Smooth muscle cell (in vitro differentiated cells): ENCODE data around the gene FUT8. TPM values are rescaled to one million over a fixed set of nuclear protein-coding genes. Genes with fewer than 3 reads are reported as not detected.

Experiments
- DNase-seq: peaks from one replicate; lab custom pipeline; 2025; ENCODE audit not compliant: unreplicated experiment; lab: John Stamatoyannopoulos, UW
- H2AFZ ChIP-seq: fragments of 200-600 bp; sonication (generic); 2 replicates; pipeline ENCODE4 v1.6.0; 2016; ENCODE audit warnings: antibody characterized with exemption, low read depth, mild to moderate bottlenecking
- H3F3A ChIP-seq: fragments of 200-600 bp; sonication (generic); 2 replicates; pipeline ENCODE4 v1.6.0; 2017; ENCODE audit warnings: antibody characterized with exemption, low read depth
- H3K27ac ChIP-seq: fragments of 200-600 bp; sonication (generic); 2 replicates; pipeline ENCODE4 v1.5.1; 2016; ENCODE audit warnings: low read depth, mild to moderate bottlenecking
- H3K27me3 ChIP-seq: fragments of 200-600 bp; sonication (generic); 2 replicates; pipeline ENCODE4 v1.6.1; 2016; ENCODE audit warnings: low read depth, mild to moderate bottlenecking
- H3K36me3 ChIP-seq: fragments of 200-600 bp; sonication (generic); 2 replicates; pipeline ENCODE4 v1.5.1; 2016; ENCODE audit warnings: low read depth
- H3K4me1 ChIP-seq: fragments of 200-600 bp; sonication (generic); 2 replicates; pipeline ENCODE4 v1.5.1; 2016; ENCODE audit warnings: low read depth
- H3K4me2 ChIP-seq: fragments of 200-600 bp; sonication (generic); 2 replicates; pipeline ENCODE4 v1.6.0; 2016; ENCODE audit warnings: mild to moderate bottlenecking
- H3K4me3 ChIP-seq: fragments of 200-600 bp; sonication (generic); 2 replicates; pipeline ENCODE4 v1.5.1; 2016; ENCODE audit warnings: mild to moderate bottlenecking
- H3K79me2 ChIP-seq: fragments of 200-600 bp; sonication (generic); 2 replicates; pipeline ENCODE4 v1.6.0; 2016; ENCODE audit warnings: low read depth, mild to moderate bottlenecking
- H3K9ac ChIP-seq: fragments of 200-600 bp; sonication (generic); 2 replicates; pipeline ENCODE4 v1.6.0; 2016; ENCODE audit warnings: low read depth
- H3K9me3 ChIP-seq: fragments of 200-600 bp; sonication (generic); replicated peaks from 2 replicates; pipeline ENCODE4 v1.5.1; 2016; ENCODE audit warnings: low read depth
- H4K20me1 ChIP-seq: fragments of 200-600 bp; sonication (generic); 2 replicates; pipeline ENCODE4 v1.6.0; 2016; ENCODE audit warnings: low read depth
- CTCF ChIP-seq: fragments of 200-600 bp; sonication (generic); IDR thresholded peaks from 2 replicates; pipeline ENCODE4 v1.5.1; 2017; ENCODE audit warnings: borderline replicate concordance, mild to moderate bottlenecking, antibody characterized with exemption; ENCODE audit not compliant: insufficient read depth, poor library complexity, severe bottlenecking
- WGBS: methylation state at CpG from one replicate; pipeline ENCODE4 v1.1.7; 2016; ENCODE audit warnings: low lambda C conversion rate; 5-methylcytosine and 5-hydroxymethylcytosine counted together
- polyA plus RNA-seq: library from polyadenylated mRNA; unstranded; fragments of >200 nt; fragmentation: Nextera tagmentation; extraction: Ambion mirVana; gene quantifications from 2 replicates; pipeline ENCODE4 v1.2.1, GENCODE V29; 2016
- total RNA-seq: library from RNA; depleted of rRNA; stranded (reverse); fragments of >200 nt; gene quantifications from 2 replicates; pipeline ENCODE4 v1.2.3, GENCODE V29; 2014

The FUT8 gene
- total and polyA plus RNA-seq, 2 experiments from 2014 or later, result 12.8 to 50.2 TPM

DNA sequence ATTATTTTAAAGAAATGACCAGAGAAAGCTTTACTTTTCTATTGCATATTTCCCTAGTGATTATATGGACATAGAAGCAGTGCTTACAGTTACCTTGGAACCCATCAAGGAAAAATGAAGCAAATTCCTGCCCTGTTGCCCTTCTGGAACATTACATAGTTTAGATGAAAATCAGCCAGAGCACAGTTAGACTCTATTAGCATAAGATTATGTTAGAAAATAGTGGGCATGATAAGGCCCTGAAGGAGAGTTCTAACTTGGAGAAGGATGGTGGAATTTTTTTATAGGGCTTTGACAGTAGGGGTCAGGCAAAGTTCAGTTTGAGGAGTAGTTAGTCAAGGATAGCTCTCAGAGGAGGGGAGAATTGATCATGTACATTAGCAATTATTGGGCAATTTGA lies 74.3 kb downstream of the FUT8 start:
- H2AFZ ChIP-seq, result no peak overlapping the region
- DNase-seq, result no peak
- no peak overlapping the region for H3K27ac ChIP-seq
- peaks cover 40% of the 10 kb centered on the region for H3K4me1 ChIP-seq
- H3K9me3 ChIP-seq, result no peaks in the 10 kb centered on the region
- H3K4me2 ChIP-seq, result no peak overlapping the region
- H3K9ac ChIP-seq, result no peak overlapping the region
- no peaks in the 10 kb centered on the region for H3K27me3 ChIP-seq
- H3K4me3 ChIP-seq, result no peak overlapping the region
- peaks cover 19% of the 10 kb centered on the region for H3K79me2 ChIP-seq
- H3K36me3 ChIP-seq, result no peaks in the 10 kb centered on the region
- H3F3A ChIP-seq, result no peaks in the 10 kb centered on the region
- TF ChIP-seq CTCF, result no peak
- peaks cover 5% of the 10 kb centered on the region for H4K20me1 ChIP-seq

DNA sequence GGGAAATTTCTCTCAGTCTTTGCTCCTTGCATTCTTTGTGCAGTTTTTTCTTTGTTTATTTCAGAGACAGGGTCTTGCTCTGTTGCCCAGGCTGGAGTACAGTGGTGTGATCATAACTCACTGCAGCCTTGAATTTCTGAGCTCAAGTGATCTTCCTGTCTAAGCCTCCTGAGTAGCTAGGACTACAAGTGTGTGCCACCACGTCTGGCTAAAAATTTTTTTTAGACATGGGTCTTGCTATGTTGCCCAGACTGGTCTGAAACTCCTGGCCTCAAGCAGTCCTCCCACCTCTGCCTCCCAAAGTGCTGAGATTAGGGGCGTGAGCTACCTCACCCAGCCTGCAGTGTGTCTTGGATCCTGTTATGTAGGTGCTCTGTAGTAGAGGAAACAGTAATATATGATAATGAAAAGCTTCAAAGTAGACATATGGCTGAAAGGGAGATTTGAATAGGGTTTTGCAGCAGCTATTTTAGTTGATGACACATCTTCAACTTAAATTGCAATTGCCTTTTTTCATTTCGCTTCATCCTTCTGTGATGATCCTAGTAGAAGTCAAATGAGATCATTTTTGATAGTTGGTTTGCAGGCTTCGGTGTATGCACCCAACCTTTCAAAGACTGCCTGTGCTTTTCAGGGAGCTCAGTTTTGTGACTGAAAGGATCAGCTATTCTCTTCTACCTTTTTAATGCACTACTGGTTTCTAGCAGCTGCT lies 75.4 kb downstream of the FUT8 start:
- Histone ChIP-seq H2AFZ (no peak overlapping the region), H3K4me1 (peaks cover 34% of the 10 kb centered on the region), H3K27ac (no peak overlapping the region), H3K79me2 (peaks cover 19% of the 10 kb centered on the region), H3K9me3 (no peaks in the 10 kb centered on the region), H4K20me1 (peaks cover 5% of the 10 kb centered on the region), H3K27me3 (no peaks in the 10 kb centered on the region), H3K4me2 (no peak overlapping the region), H3K9ac (no peak overlapping the region), H3K4me3 (no peak overlapping the region), H3K36me3 (no peaks in the 10 kb centered on the region), H3F3A (no peaks in the 10 kb centered on the region)
- no peak for DNase-seq
- WGBS, result 97% methylated on average over 4 of the region's 4 CpGs
- no peak for TF ChIP-seq CTCF

GRCh38 chr14:65491274-65491673 lies 78.7 kb downstream of the FUT8 start:
- Histone ChIP-seq H3K4me2 (no peak overlapping the region), H3K4me1 (peaks cover 18% of the 10 kb centered on the region), H3K9ac (no peak overlapping the region), H2AFZ (no peak overlapping the region), H3K79me2 (peaks cover 3% of the 10 kb centered on the region), H3K9me3 (no peaks in the 10 kb centered on the region), H3K36me3 (no peaks in the 10 kb centered on the region), H3K4me3 (no peak overlapping the region), H3K27ac (no peak overlapping the region), H3K27me3 (no peaks in the 10 kb centered on the region), H3F3A (no peaks in the 10 kb centered on the region), H4K20me1 (no peaks in the 10 kb centered on the region)
- TF ChIP-seq CTCF, result no peak
- 98% methylated on average over 1 of the region's 1 CpG for WGBS
- no peak for DNase-seq

- H3K9me3 ChIP-seq, result no peaks in the 10 kb centered on the region
- H3K4me1 ChIP-seq, result peaks cover 12% of the 10 kb centered on the region
- no peak overlapping the region for H3K27ac ChIP-seq
- H3K9ac ChIP-seq, result no peak overlapping the region
- no peak for TF ChIP-seq CTCF
- H3F3A ChIP-seq, result no peaks in the 10 kb centered on the region
- DNase-seq, result no peak
- WGBS, result 100% methylated on average over 3 of the region's 3 CpGs
- no peaks in the 10 kb centered on the region for H4K20me1 ChIP-seq
- no peaks in the 10 kb centered on the region for H3K36me3 ChIP-seq
- no peak overlapping the region for H2AFZ ChIP-seq
- no peak overlapping the region for H3K4me3 ChIP-seq
- peaks cover 3% of the 10 kb centered on the region for H3K79me2 ChIP-seq
- H3K4me2 ChIP-seq, result no peak overlapping the region
- H3K27me3 ChIP-seq, result no peaks in the 10 kb centered on the region
These were observed 79.7 kb downstream of the FUT8 start for GRCh38 chr14:65492266-65492665.
